HG02623 (cell line): ENCODE measurements around the gene SLC25A34.

Experiments used
- ATAC-seq: cut with Tn5 transposase; IDR thresholded peaks from one replicate; pipeline ENCODE4 v1.9.1; 2021; ENCODE audit warnings: moderate library complexity; ENCODE audit not compliant: unreplicated experiment

Gene SLC25A34

GRCh38 chr1:15732686-15733081, 3.4 kb upstream of the SLC25A34 start:
- no peak for ATAC-seq

- no peak for ATAC-seq
Measured at GRCh38 chr1:15733218-15733725, 2.8 kb upstream of the SLC25A34 start.

GRCh38 chr1:15733726-15734226, 2.3 kb upstream of the SLC25A34 start:
- no peak for ATAC-seq

- ATAC-seq: no peak
Measured at GRCh38 chr1:15734296-15734695, 1.8 kb upstream of the SLC25A34 start.

- ATAC-seq: no peak
Measured at GRCh38 chr1:15734901-15735300, 1.2 kb upstream of the SLC25A34 start.

DNA sequence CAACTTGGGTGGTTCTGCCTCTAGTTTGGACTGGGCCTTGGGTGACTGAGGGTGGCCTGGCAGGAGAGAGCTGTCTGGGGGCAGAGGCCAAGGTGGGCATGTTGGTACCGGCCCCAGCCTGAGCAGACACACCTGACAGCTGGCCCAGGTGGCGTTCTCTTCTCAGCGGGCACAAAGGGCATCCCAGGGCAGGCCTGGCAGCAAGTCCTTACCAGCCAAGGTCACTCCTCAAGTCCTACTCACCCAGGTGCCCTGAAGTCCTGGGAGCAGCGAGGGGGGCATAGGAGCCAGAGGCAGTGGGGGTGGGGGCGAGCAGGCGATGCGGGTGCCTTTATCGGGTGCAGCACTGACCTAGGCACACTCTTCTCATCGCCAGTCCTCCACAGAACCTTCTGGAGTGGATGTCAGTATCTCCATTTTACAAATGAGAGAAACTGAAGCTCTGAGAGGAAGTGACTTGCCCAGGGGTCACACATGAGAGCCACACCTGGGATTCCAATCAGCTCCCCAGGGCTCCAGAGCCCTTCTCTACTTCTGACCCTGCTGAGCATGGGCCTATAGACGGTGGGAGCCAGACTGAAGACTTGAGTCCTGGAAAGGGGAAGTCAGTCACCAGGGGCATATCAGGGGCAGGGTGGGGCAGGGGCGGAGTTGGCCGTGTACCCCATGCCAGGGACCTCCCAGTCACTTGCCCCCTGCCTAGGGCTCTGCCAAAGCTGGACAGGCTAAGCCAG, 587 bp upstream of the SLC25A34 start:
- ATAC-seq: no peak

DNA sequence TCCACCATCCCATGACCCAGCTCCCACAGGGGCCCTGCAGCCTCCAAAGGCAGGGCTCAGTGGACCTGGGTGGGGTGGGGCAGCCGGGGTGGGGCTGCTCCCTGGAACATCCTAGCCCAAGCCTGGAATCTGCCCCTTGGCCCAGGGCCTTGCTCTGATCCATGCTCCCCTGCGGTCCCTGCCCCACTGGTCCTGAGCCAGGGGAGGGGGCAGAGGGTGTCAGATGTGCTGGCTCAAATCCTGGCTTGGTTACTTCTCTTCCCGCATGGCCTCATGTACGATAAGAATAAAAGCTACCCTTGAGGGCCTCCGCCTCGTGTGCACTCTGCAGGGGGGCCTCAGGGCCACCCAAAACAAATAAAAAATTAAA, 819 bp downstream of the SLC25A34 start:
- ATAC-seq: no peak

- ATAC-seq: no peak
Measured at GRCh38 chr1:15737324-15738319, 1.6 kb downstream of the SLC25A34 start.

GRCh38 chr1:15738416-15739113, 2.5 kb downstream of the SLC25A34 start:
- ATAC-seq: no peak

DNA sequence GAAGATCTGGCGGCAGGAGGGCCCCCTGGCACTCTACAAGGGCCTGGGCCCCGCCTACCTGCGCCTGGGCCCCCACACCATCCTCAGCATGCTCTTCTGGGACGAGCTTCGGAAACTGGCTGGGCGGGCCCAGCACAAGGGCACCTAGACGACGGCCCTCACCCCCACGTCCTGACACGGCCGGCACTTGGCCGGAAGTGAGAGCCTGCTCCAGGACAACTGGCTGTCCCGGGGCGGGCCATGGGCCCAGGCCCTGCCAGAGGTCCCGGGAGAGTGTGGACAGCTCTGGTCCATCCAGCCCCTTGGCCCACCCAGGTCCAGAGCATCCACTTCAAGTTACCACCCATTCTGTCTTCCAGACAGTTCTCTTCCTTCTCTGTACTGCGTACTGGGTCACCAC, 3.2 kb downstream of the SLC25A34 start:
- no peak for ATAC-seq

GRCh38 chr1:15739745-15740144, 3.7 kb downstream of the SLC25A34 start:
- ATAC-seq: no peak

DNA sequence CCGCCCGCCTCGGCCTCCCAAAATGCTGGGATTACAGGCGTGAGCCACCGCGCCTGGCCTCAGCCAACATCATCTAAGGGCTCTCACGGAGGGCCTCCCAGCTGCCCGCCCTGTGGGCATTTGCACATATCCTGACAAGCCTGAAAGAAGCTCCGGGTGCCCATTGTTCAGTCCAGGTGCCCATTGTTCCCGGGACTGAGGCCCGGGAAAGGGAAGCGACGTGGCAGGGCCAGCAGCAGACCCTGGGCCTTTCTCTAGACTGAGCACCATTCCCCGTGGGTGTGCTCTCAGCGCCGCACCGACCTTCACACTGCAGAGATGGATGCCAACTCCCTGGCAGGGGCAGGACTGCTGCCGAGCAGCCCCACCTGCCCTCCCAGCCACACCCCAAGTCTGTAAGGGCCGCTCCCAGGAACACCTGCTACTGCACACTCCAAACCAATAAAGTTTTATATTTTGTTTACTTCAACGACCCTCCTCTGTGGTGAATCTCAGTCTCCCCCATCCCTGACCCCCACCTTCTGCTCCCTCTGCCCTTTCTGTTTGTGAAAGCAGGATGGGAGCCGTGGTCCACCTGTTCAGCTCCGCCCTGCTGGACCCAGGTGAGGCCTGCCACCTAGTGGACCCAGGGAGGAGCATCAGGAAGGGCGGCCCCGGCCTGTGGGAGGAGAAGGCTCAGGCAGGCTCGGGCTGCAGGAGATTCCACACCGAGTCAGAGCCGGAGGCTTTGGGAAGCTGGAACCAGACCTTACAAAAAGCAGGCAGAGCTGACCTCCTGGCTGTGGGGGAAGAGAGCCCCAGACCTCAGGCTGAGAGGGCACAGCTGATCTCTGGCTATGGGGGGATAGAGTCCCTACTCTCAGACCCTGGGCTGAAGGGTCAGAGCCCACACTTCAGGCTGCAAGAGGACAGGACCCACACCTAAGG, 5.1 kb downstream of the SLC25A34 start:
- peak; percentile 59 for ATAC-seq

DNA sequence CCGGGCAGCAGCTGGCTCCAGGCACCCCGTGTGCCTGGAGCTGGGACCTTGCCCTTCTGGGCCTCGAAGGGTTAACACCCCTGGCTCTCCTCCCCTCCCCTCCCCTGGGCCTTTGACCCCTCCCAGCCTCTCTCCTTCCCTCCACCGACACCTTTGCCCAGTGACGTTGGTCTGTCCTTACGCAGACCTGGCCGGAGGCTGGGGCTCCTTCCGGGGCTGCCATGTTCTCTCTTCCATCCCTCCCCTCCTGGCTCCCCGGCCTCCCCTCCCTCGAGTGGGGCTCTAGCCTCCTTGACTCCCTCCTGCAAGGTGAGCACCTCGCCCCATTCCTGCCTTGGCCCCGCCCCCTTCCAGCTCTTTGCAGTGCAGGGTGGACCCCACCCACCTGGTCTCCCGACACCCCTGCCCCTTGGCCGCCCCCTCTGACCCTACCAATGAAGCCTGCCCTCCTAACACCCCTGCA, 6.3 kb downstream of the SLC25A34 start, which contains the start of gene TMEM82:
Gene TMEM82, plus strand, starts transcription at position 161 of the 463 bp plus-strand sequence. Its CDS starts 61 bp downstream, at position 222.
- ATAC-seq: no peak

DNA sequence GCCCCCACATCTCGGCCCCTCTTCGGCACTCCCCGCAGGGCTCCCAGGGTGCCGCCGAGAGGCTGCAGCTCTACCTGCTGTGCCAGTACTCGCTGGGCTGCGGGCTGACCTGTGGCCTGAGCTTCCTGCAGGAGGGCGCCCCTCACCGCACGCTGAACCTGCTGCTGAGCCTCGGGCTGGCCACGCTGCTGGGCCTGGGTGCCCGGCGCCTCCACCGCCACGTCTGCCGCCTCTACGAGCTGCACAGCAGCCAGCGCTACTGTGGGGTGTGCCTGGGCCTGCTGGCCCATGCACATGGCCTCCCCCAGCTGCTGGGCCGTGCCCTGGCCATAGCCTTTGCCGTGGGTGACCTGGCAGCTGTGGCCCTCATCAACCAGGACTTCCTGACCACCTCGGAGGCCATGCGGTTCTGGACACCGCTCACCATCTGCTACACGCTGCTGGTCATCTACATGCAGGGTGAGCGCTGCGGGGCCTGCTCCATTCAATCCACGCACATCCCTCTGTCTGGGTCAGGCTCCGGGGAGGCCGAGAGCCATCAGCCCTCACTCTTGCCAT, 8.1 kb downstream of the SLC25A34 start:
- no peak for ATAC-seq

- ATAC-seq: no peak
Measured at GRCh38 chr1:15747378-15747777, 11.3 kb downstream of the SLC25A34 start.

- no peak for ATAC-seq
Measured at GRCh38 chr1:15748264-15748663, 12.2 kb downstream of the SLC25A34 start.

- ATAC-seq: no peak
Measured at GRCh38 chr1:15748690-15749398, 12.8 kb downstream of the SLC25A34 start.

DNA sequence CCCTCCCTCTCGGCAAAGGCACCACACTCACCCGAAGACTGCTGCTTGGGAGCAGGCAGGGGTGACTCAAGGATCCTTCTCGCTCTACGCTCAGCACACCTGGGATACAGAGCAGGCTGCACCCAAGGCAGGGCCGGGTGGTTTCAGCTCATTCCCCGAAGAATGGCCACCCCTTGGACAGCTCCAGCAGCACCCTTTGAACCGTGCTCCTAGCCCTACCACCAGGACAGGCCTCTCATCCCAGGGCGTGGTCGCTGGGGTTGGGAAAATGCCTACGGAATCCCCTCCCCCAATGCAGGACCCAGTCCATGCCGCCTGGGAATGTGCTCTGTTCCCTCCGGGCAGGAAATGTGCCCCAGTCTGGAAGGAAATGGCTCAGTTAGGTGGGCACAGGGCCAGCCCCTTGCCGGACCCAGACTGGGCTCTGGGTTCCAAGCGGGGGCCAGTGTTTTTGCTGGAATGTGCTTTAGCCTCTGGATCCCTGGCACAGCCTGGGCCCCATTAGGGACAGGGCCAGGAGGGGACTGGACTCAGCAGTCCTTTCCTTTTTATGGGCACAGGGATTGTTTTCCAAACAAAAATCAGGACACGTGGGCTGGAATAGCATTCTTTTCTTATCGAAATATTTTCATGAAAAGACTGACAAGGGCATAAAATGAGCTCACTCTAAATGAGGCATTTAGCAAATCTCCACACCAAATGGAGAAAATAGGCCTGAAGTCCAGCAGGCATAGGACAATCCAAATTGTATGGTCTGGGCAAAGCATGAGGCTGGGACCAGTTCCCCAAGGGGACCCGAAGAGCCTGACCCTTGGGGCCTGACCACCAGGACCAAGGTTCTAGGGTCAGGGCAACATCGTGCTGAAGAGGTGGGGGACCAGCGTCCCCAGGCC, 13.6 kb downstream of the SLC25A34 start:
- ATAC-seq: no peak
